Astrocyte of the spinal cord (primary cell): ENCODE data around the gene EIPR1.

Source experiments
- DNase-seq: peaks from one replicate; pipeline ENCODE4 v3.0.0; 2011; ENCODE audit warnings: low read depth, low spot score
- H3K4me3 ChIP-seq: 2 replicates; pipeline ENCODE4 v1.5.1; 2011; ENCODE audit warnings: low read depth, mild to moderate bottlenecking, low read length, moderate library complexity
- in situ Hi-C: cut with HindIII; loops from 2 replicates; pipeline ENCODE4 v1.10.0; 2017; ENCODE audit warnings: low sequenced_read_pairs
- TF ChIP-seq, protein P1 (sequence below): IDR thresholded peaks from 2 replicates; pipeline ENCODE4 v1.5.1; 2012; ENCODE audit warnings: low read depth, mild to moderate bottlenecking, low read length, inconsistent platforms

Gene EIPR1

DNA sequence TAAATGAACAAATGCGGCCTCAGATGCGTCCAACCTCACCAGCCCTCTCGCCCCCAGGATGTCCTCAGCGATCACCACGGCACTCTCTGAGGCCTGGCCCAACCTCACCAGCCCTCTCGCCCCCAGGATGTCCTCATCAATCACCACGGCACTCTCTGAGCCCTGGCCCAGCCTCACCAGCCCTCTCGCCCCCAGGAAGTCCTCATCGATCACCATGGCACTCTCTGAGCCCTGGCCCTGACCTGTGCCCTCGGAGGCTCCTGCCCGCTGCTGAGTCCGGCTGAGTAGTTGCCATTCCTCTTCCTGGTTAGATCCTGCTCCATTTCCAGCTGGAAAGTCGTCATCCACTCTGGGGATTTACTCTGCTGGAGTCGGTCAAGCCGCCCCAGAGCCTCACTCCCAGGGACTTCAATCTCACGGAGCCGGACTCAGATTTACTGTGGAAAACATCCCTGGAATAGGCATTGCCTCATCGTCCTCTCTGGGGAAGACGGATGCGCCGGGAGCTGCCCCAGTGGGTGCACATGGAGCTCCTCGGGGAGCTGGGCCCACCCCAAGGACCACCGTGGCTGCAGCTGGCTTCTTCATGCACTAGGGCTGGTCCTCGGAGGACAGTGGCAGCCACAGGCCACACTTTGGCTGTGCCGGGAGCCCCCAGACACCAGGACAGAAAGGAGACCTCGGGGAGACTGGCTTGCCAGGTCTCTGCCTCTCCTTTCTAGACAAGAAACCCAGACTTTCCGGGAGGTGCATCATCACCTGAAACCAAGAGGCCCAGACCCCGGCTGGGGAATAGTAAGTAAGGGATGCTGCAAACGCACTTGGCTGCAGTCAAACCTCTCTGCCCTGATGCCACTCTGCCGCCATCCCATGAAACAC, 230.6 kb downstream of the EIPR1 start:
- TF ChIP-seq, protein P1, sequence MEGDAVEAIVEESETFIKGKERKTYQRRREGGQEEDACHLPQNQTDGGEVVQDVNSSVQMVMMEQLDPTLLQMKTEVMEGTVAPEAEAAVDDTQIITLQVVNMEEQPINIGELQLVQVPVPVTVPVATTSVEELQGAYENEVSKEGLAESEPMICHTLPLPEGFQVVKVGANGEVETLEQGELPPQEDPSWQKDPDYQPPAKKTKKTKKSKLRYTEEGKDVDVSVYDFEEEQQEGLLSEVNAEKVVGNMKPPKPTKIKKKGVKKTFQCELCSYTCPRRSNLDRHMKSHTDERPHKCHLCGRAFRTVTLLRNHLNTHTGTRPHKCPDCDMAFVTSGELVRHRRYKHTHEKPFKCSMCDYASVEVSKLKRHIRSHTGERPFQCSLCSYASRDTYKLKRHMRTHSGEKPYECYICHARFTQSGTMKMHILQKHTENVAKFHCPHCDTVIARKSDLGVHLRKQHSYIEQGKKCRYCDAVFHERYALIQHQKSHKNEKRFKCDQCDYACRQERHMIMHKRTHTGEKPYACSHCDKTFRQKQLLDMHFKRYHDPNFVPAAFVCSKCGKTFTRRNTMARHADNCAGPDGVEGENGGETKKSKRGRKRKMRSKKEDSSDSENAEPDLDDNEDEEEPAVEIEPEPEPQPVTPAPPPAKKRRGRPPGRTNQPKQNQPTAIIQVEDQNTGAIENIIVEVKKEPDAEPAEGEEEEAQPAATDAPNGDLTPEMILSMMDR: no peak
- no peak overlapping the region for H3K4me3 ChIP-seq
- in situ Hi-C loops: no loop called here
- no peak for DNase-seq

DNA sequence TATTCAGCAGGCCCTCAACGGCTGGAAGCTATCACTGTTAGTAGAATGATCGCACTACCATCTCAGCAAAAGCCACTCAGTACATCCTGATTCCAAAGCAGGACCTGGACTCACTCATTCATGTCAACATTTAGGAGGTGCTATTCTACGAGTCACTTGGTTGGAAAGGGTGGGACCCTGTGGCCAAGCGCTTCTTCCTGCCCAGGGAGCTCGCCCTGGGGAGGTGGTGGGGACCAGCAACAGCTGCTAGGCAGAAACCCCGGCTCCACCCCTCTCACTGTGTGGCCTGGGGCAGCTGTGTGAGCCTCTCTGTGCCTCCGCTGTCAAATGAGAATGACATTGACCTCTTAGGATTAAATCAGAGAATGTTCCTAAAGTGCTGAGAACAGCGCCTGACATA, 231.4 kb downstream of the EIPR1 start:
- DNase-seq: no peak
- TF ChIP-seq, protein P1: no peak
- in situ Hi-C loops: no loop called here
- H3K4me3 ChIP-seq: no peak overlapping the region

DNA sequence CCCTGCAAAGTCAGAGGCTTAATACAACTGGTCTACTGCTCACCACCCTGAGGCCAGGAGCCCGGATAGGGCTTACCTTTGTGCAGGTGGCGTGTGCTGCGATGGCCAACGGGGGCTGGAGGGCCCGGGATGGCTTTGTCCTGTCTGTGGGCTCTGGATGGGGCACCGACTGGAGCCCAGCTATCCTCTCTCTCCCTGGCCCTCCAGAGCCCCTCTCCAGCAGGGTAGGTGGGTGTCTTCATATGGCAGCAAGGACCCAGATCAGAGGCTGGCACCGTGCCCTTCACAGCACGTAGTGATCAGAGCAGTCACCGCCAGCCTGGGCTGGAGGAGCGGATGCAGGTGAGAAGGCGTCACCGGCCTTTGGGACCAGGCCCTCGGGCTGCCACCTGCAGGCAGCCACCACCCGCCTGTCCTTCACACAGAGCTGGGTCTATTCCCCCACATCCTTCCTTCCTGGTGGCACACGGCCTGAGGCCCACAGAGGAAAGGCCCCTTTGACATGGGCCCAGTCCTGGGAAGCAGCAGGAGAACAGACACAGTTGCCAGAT, 232.1 kb downstream of the EIPR1 start:
- TF ChIP-seq, protein P1: no peak
- in situ Hi-C loops: no loop called here

DNA sequence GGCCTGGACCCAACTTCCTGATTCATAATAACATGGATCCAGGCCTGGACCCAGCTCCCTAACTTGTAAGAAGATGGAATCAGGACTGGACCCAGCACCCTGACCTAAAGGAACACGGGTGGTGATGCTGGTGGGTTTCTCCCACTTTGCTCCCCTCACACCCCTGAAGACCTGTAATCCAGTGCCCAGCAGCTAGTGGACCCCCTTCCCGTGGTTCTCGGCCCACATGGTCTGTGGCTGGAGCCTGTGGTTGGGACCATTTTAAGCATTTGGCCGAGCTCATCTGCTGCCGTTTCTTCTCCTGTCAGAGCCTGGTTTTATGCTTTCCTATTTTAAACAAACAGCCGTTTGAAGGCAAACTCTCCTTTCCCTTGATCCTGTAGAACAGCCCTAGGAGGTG, 232.8 kb downstream of the EIPR1 start:
- TF ChIP-seq, protein P1: no peak
- in situ Hi-C loops: no loop called here
- H3K4me3 ChIP-seq: no peak overlapping the region
- no peak for DNase-seq

More for the DNA sequence above, 232.1 kb downstream of the EIPR1 start:
- DNase-seq: no peak
- no peak overlapping the region for H3K4me3 ChIP-seq

DNA sequence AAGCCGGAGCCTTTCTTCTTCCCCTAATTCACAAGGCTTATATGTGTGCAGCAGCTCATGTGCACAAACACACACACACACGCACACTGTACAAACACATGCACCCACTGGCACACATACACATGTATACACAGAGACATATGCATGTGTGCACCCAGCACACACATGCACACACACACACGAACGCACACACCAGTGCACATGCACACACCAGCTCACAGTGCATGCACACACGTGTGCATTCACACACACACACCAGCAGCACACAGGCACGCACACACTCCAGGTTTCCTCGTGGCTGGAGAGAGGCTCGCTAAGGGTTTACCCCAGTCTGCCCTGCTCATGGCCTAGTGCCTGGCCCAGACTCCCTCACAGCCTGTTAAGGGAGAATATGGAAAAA, 234.0 kb downstream of the EIPR1 start:
- in situ Hi-C loops: no loop called here
- DNase-seq: no peak
- TF ChIP-seq, protein P1: no peak
- H3K4me3 ChIP-seq: no peak overlapping the region

DNA sequence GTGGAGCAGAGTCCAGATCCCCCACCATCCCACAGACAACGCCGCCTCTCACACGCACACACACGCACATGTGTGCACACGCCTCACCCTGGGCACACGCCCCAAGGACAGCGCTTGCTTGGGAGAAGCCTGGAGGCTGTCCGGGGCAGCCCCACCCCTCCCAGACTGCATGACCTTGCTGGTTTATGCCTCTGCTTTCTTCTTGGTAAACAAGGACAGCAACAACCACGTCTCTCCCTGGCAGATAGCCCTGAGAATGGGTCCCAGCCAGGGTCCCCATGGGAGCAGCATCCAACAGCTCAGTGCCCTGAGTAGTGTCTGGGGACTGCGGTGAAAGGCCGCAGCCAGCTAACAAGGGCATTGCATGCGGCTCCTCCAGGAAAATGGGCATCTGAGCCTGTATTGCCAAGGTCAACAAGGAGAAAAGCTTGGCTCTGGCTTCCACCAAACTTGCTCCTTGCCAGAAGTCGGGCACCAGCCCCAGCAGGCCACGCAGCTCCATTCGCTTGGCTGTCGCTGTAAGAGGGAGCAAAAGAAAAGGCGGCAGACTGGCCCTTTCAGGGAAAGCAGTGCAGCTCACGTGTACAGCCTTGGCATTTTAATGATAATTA, 234.6 kb downstream of the EIPR1 start:
- DNase-seq: no peak
- in situ Hi-C loops: no loop called here
- H3K4me3 ChIP-seq: no peak overlapping the region
- TF ChIP-seq, protein P1: no peak
